Measurements from ENCODE around the gene THRA. TPM values are rescaled to one million over a fixed set of nuclear protein-coding genes. Genes with fewer than 3 reads are reported as not detected.

Gene THRA
- total RNA-seq, 1 donor from 2014 or later, result 17.6 TPM

DNA sequence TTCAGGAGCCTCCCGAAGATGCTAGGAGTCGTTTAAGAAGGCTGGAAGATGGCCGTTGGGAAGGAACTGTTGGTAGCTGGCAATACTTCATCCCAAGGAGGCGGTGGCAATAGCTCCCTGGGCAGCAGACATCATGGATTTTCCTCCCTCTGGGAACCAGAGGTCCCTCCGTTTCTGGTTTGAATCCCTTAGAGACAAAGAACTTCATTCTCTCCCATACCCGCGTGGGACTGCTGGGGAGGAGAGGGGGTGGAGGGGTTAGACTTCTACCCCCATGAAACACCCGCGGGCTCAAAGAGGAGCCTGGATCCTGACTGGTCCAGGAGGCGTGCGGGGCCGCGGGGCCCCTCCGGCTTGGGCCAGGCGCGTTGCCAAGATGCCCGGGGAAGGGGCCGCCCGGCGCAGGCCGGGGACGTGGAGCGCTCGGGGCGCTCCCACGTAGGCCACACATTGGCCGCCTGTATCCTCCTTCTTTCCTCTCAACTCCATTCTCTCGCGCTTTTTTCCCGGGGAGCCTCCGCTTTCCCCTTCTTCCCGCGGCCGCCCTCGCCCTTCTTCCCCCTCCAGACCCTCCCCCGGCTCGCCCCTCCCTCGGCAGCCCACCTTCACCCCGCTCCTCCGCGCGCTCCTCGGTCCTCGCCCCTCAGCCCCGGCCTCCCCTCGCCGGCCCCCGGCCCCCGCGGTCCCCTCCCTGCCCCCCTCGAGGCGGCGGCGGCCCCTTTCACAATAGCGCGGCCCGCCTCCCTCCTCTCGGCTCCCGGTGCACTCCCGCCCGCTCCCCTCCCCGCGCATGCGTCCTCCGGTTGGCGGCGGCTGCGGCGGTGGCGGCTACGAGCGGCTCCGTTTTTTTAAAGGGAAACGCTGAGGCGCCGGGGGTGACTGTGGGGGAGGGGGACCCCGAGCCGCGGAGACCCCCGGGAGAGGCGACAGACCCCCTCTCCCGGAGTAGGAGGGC lies 58.7 kb downstream of the THRA start, which contains the start of gene MSL1:
Gene MSL1 (plus strand): TSS at position 791 of the 955 bp plus-strand sequence. CDS start 642 bp downstream, outside the sequence.
- peak within 1 kb of the TSS; percentile 96 for H3K27ac Mint-ChIP-seq (ENCODE audit: unreplicated experiment)
- peaks cover 8% of the 10 kb centered on the region for H3K9me3 Mint-ChIP-seq (ENCODE audit: unreplicated experiment)
- peak; percentile 90 for DNase-seq
- H3K4me3 Mint-ChIP-seq (ENCODE audit: unreplicated experiment), result peak within 1 kb of the TSS; percentile 87
- no peaks in the 10 kb centered on the region for H3K36me3 Mint-ChIP-seq (ENCODE audit: unreplicated experiment)
- H3K4me1 Mint-ChIP-seq (ENCODE audit: low read depth, unreplicated experiment), result peaks cover 8% of the 10 kb centered on the region
- peaks cover 13% of the 10 kb centered on the region for H3K27me3 Mint-ChIP-seq (ENCODE audit: unreplicated experiment)
- TF ChIP-seq, protein P1, sequence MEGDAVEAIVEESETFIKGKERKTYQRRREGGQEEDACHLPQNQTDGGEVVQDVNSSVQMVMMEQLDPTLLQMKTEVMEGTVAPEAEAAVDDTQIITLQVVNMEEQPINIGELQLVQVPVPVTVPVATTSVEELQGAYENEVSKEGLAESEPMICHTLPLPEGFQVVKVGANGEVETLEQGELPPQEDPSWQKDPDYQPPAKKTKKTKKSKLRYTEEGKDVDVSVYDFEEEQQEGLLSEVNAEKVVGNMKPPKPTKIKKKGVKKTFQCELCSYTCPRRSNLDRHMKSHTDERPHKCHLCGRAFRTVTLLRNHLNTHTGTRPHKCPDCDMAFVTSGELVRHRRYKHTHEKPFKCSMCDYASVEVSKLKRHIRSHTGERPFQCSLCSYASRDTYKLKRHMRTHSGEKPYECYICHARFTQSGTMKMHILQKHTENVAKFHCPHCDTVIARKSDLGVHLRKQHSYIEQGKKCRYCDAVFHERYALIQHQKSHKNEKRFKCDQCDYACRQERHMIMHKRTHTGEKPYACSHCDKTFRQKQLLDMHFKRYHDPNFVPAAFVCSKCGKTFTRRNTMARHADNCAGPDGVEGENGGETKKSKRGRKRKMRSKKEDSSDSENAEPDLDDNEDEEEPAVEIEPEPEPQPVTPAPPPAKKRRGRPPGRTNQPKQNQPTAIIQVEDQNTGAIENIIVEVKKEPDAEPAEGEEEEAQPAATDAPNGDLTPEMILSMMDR (IDR thresholded peaks at IDR 0.05; ENCODE audit: partially characterized antibody, unreplicated experiment), result no peak

DNA sequence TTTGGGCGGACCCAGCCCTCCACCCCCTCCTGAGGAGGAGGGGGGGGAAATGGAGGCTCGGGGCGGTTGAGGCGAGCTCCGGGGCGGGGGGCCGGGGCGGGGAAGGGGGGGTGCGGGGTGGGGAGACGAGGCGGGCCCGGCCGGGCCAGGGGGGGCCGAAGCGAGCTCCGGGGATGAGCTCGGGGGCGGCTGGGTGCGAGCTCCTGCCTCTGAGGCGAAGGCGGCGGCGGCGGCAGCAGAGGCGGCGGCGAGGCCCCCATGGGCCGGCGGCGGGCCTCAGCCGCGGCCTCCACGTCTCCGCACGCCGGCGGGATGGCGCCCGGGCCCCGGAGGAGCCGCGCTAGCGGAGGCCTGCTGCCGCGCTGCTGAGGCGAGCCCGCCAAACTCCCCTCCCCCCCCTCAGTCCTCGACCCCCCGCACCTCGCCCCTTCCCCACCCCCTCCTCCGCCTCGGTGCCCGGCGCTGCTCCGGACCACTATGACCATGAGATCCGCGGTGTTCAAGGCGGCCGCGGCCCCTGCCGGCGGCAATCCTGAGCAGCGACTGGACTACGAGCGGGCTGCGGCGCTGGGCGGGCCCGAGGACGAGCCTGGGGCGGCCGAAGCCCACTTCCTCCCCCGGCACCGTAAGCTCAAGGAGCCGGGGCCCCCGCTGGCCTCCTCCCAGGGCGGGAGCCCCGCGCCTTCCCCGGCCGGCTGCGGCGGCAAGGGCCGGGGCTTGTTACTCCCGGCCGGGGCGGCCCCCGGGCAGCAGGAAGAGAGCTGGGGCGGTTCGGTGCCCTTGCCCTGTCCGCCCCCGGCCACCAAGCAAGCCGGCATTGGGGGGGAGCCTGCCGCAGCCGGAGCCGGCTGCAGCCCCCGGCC lies 59.6 kb downstream of the THRA start:
- H3K4me3 Mint-ChIP-seq (ENCODE audit: unreplicated experiment), result no peak overlapping the region
- H3K27ac Mint-ChIP-seq (ENCODE audit: unreplicated experiment), result no peak overlapping the region
- H3K4me1 Mint-ChIP-seq (ENCODE audit: low read depth, unreplicated experiment), result peaks cover 8% of the 10 kb centered on the region
- TF ChIP-seq, protein P1 (IDR thresholded peaks at IDR 0.05; ENCODE audit: partially characterized antibody, unreplicated experiment), result no peak
- H3K9me3 Mint-ChIP-seq (ENCODE audit: unreplicated experiment), result peaks cover 8% of the 10 kb centered on the region
- DNase-seq, result peak; percentile 75
- H3K27me3 Mint-ChIP-seq (ENCODE audit: unreplicated experiment), result peaks cover 13% of the 10 kb centered on the region
- no peaks in the 10 kb centered on the region for H3K36me3 Mint-ChIP-seq (ENCODE audit: unreplicated experiment)

DNA sequence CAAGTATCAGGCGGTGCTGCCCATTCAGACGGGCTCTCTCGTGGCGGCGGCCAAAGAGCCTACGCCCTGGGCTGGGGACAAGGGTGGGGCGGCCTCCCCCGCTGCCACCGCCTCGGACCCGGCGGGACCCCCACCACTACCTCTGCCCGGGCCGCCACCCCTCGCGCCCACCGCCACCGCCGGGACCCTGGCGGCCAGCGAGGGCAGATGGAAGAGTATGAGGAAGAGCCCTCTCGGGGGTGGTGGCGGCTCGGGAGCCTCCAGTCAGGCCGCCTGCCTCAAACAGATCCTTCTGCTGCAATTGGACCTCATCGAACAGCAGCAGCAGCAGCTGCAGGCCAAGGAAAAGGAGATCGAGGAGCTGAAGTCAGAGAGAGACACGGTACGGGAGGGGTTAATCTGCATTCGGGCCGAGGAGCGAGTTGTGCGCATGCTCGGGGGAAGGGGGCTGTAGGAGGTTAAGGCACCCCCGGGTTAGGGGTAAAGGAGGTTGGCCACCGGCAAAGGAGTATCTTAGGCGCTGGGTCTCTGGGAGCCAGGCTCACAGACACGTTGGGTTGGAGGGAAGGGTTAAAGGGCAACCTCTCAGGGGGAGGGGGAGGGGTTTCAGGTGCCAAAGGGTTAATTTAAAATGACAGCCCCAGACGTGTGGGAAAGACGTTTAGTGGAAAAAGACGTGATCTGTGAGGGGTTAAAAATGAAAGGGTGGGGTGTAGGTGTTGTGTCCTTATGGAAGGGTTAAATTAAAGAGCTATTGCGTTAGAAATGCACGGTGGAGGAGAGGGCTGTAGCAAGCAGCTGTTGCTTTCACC lies 60.4 kb downstream of the THRA start:
- Mint-ChIP-seq H3K27ac (ENCODE audit: unreplicated experiment) (peak overlapping the region; percentile 98), H3K4me1 (ENCODE audit: low read depth, unreplicated experiment) (peaks cover 8% of the 10 kb centered on the region), H3K4me3 (ENCODE audit: unreplicated experiment) (peak overlapping the region; percentile 95), H3K27me3 (ENCODE audit: unreplicated experiment) (peaks cover 13% of the 10 kb centered on the region), H3K36me3 (ENCODE audit: unreplicated experiment) (no peaks in the 10 kb centered on the region), H3K9me3 (ENCODE audit: unreplicated experiment) (peaks cover 8% of the 10 kb centered on the region)
- peak; percentile 75 for DNase-seq
- TF ChIP-seq, protein P1 (IDR thresholded peaks at IDR 0.05; ENCODE audit: partially characterized antibody, unreplicated experiment), result no peak

DNA sequence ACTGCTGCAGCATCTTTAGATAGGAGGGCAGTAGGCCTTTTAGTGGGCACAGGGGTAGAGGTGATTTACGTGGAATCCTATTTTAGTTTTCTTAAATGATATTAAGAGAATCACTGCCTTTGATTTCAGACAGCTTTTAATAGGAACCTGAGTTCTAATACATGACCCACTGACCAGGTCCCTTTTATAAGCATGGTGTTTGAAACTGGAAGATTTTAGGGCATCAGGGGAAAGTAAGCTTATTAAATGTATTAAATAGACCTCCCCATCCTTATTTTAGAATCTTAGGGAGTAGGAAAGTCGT lies 61.0 kb downstream of the THRA start:
- Mint-ChIP-seq H3K36me3 (ENCODE audit: unreplicated experiment) (no peaks in the 10 kb centered on the region), H3K27me3 (ENCODE audit: unreplicated experiment) (peaks cover 13% of the 10 kb centered on the region), H3K4me3 (ENCODE audit: unreplicated experiment) (peak overlapping the region; percentile 95), H3K9me3 (ENCODE audit: unreplicated experiment) (peaks cover 8% of the 10 kb centered on the region), H3K4me1 (ENCODE audit: low read depth, unreplicated experiment) (peaks cover 8% of the 10 kb centered on the region), H3K27ac (ENCODE audit: unreplicated experiment) (peak overlapping the region; percentile 98)
- no peak for DNase-seq
- TF ChIP-seq, protein P1 (IDR thresholded peaks at IDR 0.05; ENCODE audit: partially characterized antibody, unreplicated experiment), result no peak

Measured in glutamatergic neuron (in vitro differentiated cells).